GM12878 (cell line): ENCODE data around the gene FANCC. TPM values are rescaled to one million over a fixed set of nuclear protein-coding genes. Genes with fewer than 3 reads are reported as not detected.

Source experiments
- ATAC-seq: fragments of 200-7000 bp; cut with Tn5 transposase; 3 replicates; pipeline ENCODE4 v1.9.1; 2020; ENCODE audit warnings: mild to moderate bottlenecking, moderate library complexity
- BruUV-seq: library from RNA; stranded (reverse); fragments of 400-500 nt; replicated peaks from 2 replicates; lab custom pipeline; 2021; lab: Mats Ljungman, UMichigan
- CTCF ChIA-PET: fragments of 300-600 bp; sonication (Branson Sonifier 250); formaldehyde crosslinking; extraction: SDS; loops from one replicate; lab custom pipeline; 2021; ENCODE audit warnings: inconsistent platforms; lab: Yijun Ruan, JAX
- POLR2A ChIA-PET: fragments of 350-600 bp; formaldehyde crosslinking; extraction: SDS; loops from one replicate; lab custom pipeline; 2021; ENCODE audit warnings: inconsistent platforms; lab: Charles Lee
- RAD21 ChIA-PET: fragments of 300-600 bp; sonication (Branson Sonifier 250); formaldehyde crosslinking; loops from one replicate; lab custom pipeline; 2023; ENCODE audit warnings: antibody characterized with exemption; ENCODE audit not compliant: unreplicated experiment; lab: Charles Lee
- SMC1A ChIA-PET: fragments of 300-600 bp; sonication (Branson Sonifier 250); formaldehyde crosslinking; loops from one replicate; lab custom pipeline; 2023; ENCODE audit not compliant: unreplicated experiment, uncharacterized antibody; lab: Charles Lee
- DNase-seq: peaks from one replicate; pipeline ENCODE4 v3.0.0-alpha.2; 2011; ENCODE audit warnings: low read depth, low spot score
- FAIRE-seq: peaks from 3 replicates; lab custom pipeline; 2011; peaks lifted over from hg19 to GRCh38; lab: Jason Lieb, UNC
- H2AFZ ChIP-seq: 2 replicates; pipeline ENCODE4 v1.6.0; 2011; ENCODE audit warnings: low read depth, low read length, control low read depth; ENCODE audit not compliant: control insufficient read depth
- H3K27ac ChIP-seq: 2 replicates; pipeline ENCODE4 v1.5.1; 2011; ENCODE audit warnings: control low read depth; ENCODE audit not compliant: control insufficient read depth, insufficient read depth
- H3K27me3 ChIP-seq, 2 experiments: replicated peaks in 1 of 2; 2 replicates each; pipeline versions ENCODE4 v1.6.0 to v1.6.1; 2011; ENCODE audit warnings: low read length in 1 of 2; ENCODE audit not compliant: control insufficient read depth in 2 of 2, insufficient read depth in 2 of 2
- H3K36me3 ChIP-seq, 2 experiments: 2 replicates each; pipeline ENCODE4 v1.5.1; 2011; ENCODE audit warnings: low read length in 1 of 2; ENCODE audit not compliant: control insufficient read depth in 2 of 2, insufficient read depth in 2 of 2
- H3K4me1 ChIP-seq: 2 replicates; pipeline ENCODE4 v1.6.1; 2011; ENCODE audit warnings: mild to moderate bottlenecking, low read length, moderate library complexity, mixed read lengths; ENCODE audit not compliant: control insufficient read depth, insufficient read depth
- H3K4me2 ChIP-seq: 2 replicates; pipeline ENCODE4 v1.6.0; 2011; ENCODE audit warnings: control low read depth; ENCODE audit not compliant: control insufficient read depth, insufficient read depth
- H3K4me3 ChIP-seq: fragments of 200-600 bp; sonication (generic); 2 replicates; pipeline ENCODE4 v1.5.1; 2016
- H3K79me2 ChIP-seq: 2 replicates; pipeline ENCODE4 v1.6.0; 2011; ENCODE audit warnings: low read length; ENCODE audit not compliant: control insufficient read depth, insufficient read depth
- H3K9ac ChIP-seq: 2 replicates; pipeline ENCODE4 v1.8.0; 2011; ENCODE audit warnings: low read length, control low read depth, mixed read lengths; ENCODE audit not compliant: control insufficient read depth, insufficient read depth
- H3K9me3 ChIP-seq: replicated peaks from 3 replicates; pipeline ENCODE4 v1.5.1; 2011; ENCODE audit warnings: mild to moderate bottlenecking, low read length; ENCODE audit not compliant: control insufficient read depth, insufficient read depth
- H4K20me1 ChIP-seq: 2 replicates; pipeline ENCODE4 v1.6.0; 2011; ENCODE audit not compliant: control insufficient read depth, insufficient read depth
- BACH1 ChIP-seq: fragments of 450-650 bp; IDR thresholded peaks from 2 replicates; pipeline ENCODE4 v1.6.1; 2017; ENCODE audit warnings: mild to moderate bottlenecking, borderline replicate concordance
- CHD4 ChIP-seq: fragments of 200-600 bp; sonication (generic); IDR thresholded peaks from 2 replicates; pipeline ENCODE4 v1.6.1; 2016; ENCODE audit warnings: mild to moderate bottlenecking
- FOS ChIP-seq: IDR thresholded peaks from 3 replicates; pipeline ENCODE4 v1.6.1; 2011; ENCODE audit warnings: borderline replicate concordance; ENCODE audit not compliant: insufficient read length; ENCODE audit errors: extremely low read depth
- MEF2A ChIP-seq: IDR thresholded peaks from 2 replicates; pipeline ENCODE4 v1.6.1; 2011; ENCODE audit warnings: low read depth, mild to moderate bottlenecking, low read length, moderate library complexity; ENCODE audit not compliant: insufficient read depth
- MXI1 ChIP-seq: fragments of 150-350 bp; IDR thresholded peaks from 2 replicates; pipeline ENCODE4 v1.6.1; 2011; ENCODE audit warnings: low read depth, mild to moderate bottlenecking, inconsistent platforms, low read length, improper control_type of control experiment
- SMC3 ChIP-seq: IDR thresholded peaks from 2 replicates; pipeline ENCODE4 v1.6.1; 2011; ENCODE audit warnings: low read length, improper control_type of control experiment, borderline replicate concordance
- TARDBP ChIP-seq: IDR thresholded peaks from 2 replicates; pipeline ENCODE4 v1.6.1; 2016; ENCODE audit warnings: borderline replicate concordance
- TBL1XR1 ChIP-seq: IDR thresholded peaks from 2 replicates; pipeline ENCODE4 v1.6.1; 2012; ENCODE audit warnings: low read depth, low read length, improper control_type of control experiment
- YY1 ChIP-seq: IDR thresholded peaks from 2 replicates; pipeline ENCODE4 v1.6.1; 2011; ENCODE audit warnings: low read depth, mild to moderate bottlenecking, low read length
- ZNF217 ChIP-seq: fragments of 450-650 bp; IDR thresholded peaks from 2 replicates; pipeline ENCODE4 v1.6.1; 2017; ENCODE audit warnings: antibody characterized with exemption, mild to moderate bottlenecking
- WGBS: methylation state at CpG from one replicate; pipeline ENCODE4 v1.1.6; 2016; ENCODE audit warnings: low lambda C conversion rate; ENCODE audit not compliant: insufficient replicate concordance, insufficient coverage; ENCODE audit errors: missing lambda C conversion rate; 5-methylcytosine and 5-hydroxymethylcytosine counted together
- in situ Hi-C: fragments of 300-500 bp; cut with MboI; formaldehyde crosslinking; loops from 9 replicates; pipeline ENCODE4 v1.14.3; 2018; ENCODE audit warnings: mixed read lengths
- intact Hi-C: fragments of 100-400 bp; cut with micrococcal nuclease; formaldehyde crosslinking; loops from one replicate; pipeline ENCODE4 v1.14.2; 2022; ENCODE audit not compliant: unreplicated experiment
- polyA plus RNA-seq, 11 experiments: library from polyadenylated mRNA; depleted of rRNA in 4 of 11; unstranded in 6 of 11; stranded (reverse) in 5 of 11; fragments of >200 nt; fragmentation: Nextera tagmentation in 4 of 11; fragmentation: Illumina TruSeq in 1 of 11; extraction: Ambion mirVana in 4 of 11; extraction: Trizol in 1 of 11; gene quantifications; 1 replicate in 1 of 11; 2 replicates in 10 of 11; pipeline versions ENCODE4 v1.2.1 to v1.2.3, GENCODE V29; 2011 to 2016; ENCODE audit warnings: inconsistent platforms in 2 of 11, missing spikeins in 2 of 11, low read depth in 1 of 11
- total RNA-seq, 4 experiments: library from RNA; depleted of rRNA in 3 of 4; stranded (reverse); fragments of >200 nt in 3 of 4; fragmentation: Illumina TruSeq in 1 of 4; extraction: Trizol in 1 of 4; gene quantifications; 2 replicates each; pipeline versions ENCODE4 v1.2.1 to v1.2.3, GENCODE V29; 2013 to 2021
- TF ChIP-seq, protein P1 (sequence below): IDR thresholded peaks from 2 replicates; pipeline ENCODE4 v1.6.1; 2012; ENCODE audit warnings: low read depth, low read length, improper control_type of control experiment

FANCC gene
- total and polyA plus RNA-seq, 10 of the 15 experiments (the other 5 are each of a cell fraction or from before 2014, with no cell fraction given) = 1.2 to 16.8 (median 10.5) TPM

DNA sequence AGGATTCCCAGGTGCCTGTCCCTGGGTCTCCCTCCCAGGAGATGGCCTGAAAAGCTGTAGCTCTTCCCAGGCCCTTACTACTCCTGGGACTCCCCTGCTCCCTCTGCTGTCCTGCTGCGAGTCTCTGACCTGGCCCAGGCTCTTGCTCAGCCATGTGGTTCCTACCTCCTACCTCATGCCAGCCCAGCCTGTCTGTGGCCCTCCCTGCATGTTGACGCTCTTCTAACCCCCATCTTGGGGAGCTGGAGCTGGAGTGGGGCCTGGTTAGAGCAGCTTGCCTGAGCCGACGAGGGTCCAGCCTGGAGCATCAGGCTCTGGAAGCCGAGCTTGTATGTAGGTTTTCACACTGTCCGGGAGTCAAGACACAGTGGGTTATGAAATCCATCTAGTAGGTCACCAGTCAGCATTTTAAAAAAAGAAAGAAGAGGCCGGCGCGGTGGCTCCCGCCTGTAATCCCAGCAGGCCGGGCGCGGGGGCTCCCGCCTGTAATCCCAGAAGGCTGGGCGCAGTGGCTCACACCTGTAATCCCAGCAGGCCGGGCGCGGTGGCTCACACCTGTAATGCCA is 244.4 kb downstream of the FANCC start:
- Histone ChIP-seq H3K9me3 (no peaks in the 10 kb centered on the region), H4K20me1 (no peaks in the 10 kb centered on the region), H3K79me2 (no peaks in the 10 kb centered on the region), H3K4me3 (no peak overlapping the region), H3K4me1 (no peaks in the 10 kb centered on the region), H3K36me3 (peaks cover 2 to 3% of the 10 kb centered on the region in 2 experiments; a peak in 2 of 4 replicates), H2AFZ (no peak overlapping the region), H3K4me2 (no peak overlapping the region), H3K9ac (no peak overlapping the region), H3K27ac (no peak overlapping the region), H3K27me3 (no peaks in the 10 kb centered on the region)
- POLR2A ChIA-PET = no interaction called here
- ATAC-seq (no peak), FAIRE-seq (no peak), DNase-seq (no peak)
- 93% methylated on average over 18 of the region's 18 CpGs for WGBS
- RAD21 ChIA-PET = no interaction called here
- intact Hi-C loops = no loop called here
- SMC1A ChIA-PET = interaction anchor here (0.8 to 0.9 kb wide), 2 partner anchors 21 to 293 kb away, joined by 3 to 4 read pairs; no protein-coding TSS in a partner anchor
- TF ChIP-seq SMC3 = no peak
- no peak for TF ChIP-seq TBL1XR1
- TF ChIP-seq YY1 = no peak
- no peak for TF ChIP-seq TARDBP
- no peak for TF ChIP-seq MXI1
- TF ChIP-seq, protein P1, sequence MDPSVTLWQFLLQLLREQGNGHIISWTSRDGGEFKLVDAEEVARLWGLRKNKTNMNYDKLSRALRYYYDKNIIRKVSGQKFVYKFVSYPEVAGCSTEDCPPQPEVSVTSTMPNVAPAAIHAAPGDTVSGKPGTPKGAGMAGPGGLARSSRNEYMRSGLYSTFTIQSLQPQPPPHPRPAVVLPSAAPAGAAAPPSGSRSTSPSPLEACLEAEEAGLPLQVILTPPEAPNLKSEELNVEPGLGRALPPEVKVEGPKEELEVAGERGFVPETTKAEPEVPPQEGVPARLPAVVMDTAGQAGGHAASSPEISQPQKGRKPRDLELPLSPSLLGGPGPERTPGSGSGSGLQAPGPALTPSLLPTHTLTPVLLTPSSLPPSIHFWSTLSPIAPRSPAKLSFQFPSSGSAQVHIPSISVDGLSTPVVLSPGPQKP = no peak
- TF ChIP-seq FOS = no peak
- no peak for TF ChIP-seq BACH1
- TF ChIP-seq ZNF217 = no peak
- no peak for TF ChIP-seq MEF2A
- TF ChIP-seq CHD4 = no peak
- BruUV-seq = no TSS peak
- CTCF ChIA-PET = interaction anchor here (0.6 to 1.7 kb wide), 2 partner anchors 393 to 394 kb away, joined by 3 to 4 read pairs; no protein-coding TSS in a partner anchor
- in situ Hi-C loops = no loop called here
